Hepatocyte (in vitro differentiated cells): ENCODE results near the gene TCFL5.

Experiments
- EZH2 ChIP-seq: fragments of 200-600 bp; sonication (generic); IDR thresholded peaks from 2 replicates; pipeline ENCODE4 v1.6.1; 2016; ENCODE audit warnings: antibody characterized with exemption, mild to moderate bottlenecking, borderline replicate concordance
- TF ChIP-seq, protein P1 (sequence below): fragments of 200-600 bp; sonication (generic); IDR thresholded peaks from 2 replicates; pipeline ENCODE4 v1.5.1; 2016; ENCODE audit warnings: antibody characterized with exemption, mild to moderate bottlenecking; ENCODE audit not compliant: poor library complexity

DNA sequence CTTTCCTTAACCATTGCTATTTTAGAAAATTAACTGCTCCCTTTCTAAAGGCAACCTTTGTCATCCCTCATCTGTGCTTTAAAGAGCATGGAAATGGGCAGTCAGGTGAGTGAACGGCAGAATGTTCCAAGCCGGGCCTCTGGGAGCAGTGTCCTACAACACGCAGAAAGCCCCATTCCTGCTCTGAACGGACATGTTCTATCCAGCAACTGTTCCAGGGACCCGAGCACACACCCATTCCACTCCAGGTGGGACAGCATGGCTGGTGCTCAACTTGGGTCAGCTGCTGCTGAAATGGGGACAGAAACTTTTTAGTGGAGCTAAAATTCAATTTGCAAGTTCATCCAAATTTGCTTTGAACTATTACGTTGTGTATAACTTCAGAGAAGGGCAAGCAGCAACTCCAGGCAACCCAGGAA is 38.0 kb upstream of the TCFL5 start:
- TF ChIP-seq EZH2 = no peak
- TF ChIP-seq, protein P1, sequence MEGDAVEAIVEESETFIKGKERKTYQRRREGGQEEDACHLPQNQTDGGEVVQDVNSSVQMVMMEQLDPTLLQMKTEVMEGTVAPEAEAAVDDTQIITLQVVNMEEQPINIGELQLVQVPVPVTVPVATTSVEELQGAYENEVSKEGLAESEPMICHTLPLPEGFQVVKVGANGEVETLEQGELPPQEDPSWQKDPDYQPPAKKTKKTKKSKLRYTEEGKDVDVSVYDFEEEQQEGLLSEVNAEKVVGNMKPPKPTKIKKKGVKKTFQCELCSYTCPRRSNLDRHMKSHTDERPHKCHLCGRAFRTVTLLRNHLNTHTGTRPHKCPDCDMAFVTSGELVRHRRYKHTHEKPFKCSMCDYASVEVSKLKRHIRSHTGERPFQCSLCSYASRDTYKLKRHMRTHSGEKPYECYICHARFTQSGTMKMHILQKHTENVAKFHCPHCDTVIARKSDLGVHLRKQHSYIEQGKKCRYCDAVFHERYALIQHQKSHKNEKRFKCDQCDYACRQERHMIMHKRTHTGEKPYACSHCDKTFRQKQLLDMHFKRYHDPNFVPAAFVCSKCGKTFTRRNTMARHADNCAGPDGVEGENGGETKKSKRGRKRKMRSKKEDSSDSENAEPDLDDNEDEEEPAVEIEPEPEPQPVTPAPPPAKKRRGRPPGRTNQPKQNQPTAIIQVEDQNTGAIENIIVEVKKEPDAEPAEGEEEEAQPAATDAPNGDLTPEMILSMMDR = no peak
